Measurements from ENCODE around the gene UBN1.

The UBN1 gene

DNA sequence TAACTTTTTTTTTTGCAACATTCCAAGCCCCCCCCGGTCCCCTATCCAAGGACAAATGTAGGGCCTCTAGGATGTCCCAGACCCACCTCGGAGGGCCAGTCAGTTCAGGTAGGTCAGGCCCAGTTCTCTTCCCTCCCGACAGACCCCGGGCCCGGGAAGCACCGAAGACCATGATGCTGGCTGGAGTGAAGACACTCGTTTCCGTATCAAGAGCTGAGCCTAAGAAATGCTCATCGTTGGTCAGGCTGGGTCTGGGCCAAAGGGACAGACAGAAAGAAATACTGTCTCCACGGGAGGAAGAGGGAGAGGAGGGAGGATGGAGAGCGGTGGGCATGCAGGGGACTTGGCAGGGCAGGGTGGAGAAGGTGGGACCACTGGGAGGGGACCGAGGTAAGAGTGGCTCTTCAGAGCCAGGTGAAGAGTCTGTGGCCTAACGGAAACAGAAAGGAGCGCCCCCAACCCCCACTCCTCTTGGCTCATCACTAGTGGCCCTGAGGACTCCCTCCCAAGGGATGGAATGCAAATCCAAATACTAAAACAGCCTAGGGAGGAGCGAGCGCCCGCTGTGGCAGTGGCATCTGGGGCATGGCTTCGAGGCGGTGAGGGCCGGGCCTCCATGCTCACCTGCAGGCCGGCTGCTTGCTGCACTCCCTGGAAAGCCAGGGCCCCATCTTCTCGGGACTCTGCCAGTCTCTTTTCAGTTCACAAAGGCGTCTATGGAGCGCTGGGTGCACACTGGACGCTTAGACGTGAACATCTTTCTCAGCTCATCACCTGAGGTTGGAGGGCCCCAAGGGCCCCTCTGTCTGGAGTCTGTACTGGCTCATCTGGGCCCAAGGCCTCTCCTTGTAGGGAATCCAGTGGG is 43.2 kb upstream of the UBN1 start:
- H3K27me3 ChIP-seq (ENCODE audit: low read depth), result no peaks in the 10 kb centered on the region
- peaks cover 12% of the 10 kb centered on the region for H3K4me1 ChIP-seq
- in situ Hi-C loops (cut with MboI; ENCODE audit: low sequenced_read_pairs), result no loop called here
- peaks cover 39% of the 10 kb centered on the region for H3K36me3 ChIP-seq (replicated peaks)
- no peaks in the 10 kb centered on the region for H3K9me3 ChIP-seq
- DNase-seq (ENCODE audit: low spot score in 2 of 2), result no peak
- H3K4me3 ChIP-seq, result no peak overlapping the region

DNA sequence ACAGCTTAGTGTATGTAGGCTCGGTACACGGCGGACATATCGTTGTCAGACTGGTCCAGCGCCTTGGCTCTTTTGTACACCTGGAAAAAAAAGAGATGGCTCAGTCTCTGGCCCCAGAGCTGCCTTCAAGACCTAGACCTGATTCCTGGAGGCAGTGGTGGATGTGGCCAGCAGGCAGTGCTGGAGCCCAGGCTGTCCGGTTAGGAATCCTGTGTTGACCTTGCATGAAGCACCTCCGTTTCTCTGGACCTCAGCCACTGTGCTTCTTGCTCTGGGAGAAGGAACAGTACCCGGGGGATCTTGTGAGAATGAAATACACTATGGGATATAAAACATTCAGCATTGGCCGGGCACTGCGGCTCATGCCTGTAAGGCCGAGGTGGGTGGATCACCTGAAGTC is 42.0 kb upstream of the UBN1 start:
- H3K9me3 ChIP-seq, result no peaks in the 10 kb centered on the region

DNA sequence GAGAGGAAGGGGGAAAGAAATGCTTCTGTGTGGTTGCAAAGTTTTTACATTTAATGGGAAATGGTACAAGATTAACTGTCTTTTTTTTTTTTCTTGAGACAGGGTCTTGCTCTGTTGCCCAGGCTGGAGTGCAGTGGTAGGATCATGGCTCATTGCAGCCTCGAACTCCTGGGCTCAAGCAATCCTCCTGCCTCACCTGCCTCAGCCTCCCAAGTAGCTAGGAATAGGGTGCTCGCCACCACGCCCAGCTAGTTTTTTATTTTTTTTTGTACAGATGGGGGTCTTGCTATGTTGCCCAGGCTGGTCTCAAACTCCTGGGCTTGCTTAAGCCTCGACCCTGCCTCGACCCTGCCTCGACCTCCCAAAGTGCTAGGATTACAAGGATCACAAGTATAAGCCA is 41.0 kb upstream of the UBN1 start:
- Histone ChIP-seq H3K4me1 (peaks cover 12% of the 10 kb centered on the region), H3K9me3 (no peaks in the 10 kb centered on the region), H3K27me3 (ENCODE audit: low read depth) (no peaks in the 10 kb centered on the region), H3K4me3 (no peak overlapping the region), H3K36me3 (replicated peaks) (peaks cover 47% of the 10 kb centered on the region)
- no peak for DNase-seq (ENCODE audit: low spot score in 2 of 2)
- in situ Hi-C loops (cut with MboI; ENCODE audit: low sequenced_read_pairs), result no loop called here

More for the DNA sequence above, 42.0 kb upstream of the UBN1 start:
- Histone ChIP-seq H3K36me3 (replicated peaks) (peaks cover 40% of the 10 kb centered on the region), H3K4me1 (peaks cover 12% of the 10 kb centered on the region), H3K4me3 (no peak overlapping the region), H3K27me3 (ENCODE audit: low read depth) (no peaks in the 10 kb centered on the region)
- in situ Hi-C loops (cut with MboI; ENCODE audit: low sequenced_read_pairs), result no loop called here
- no peak for DNase-seq (ENCODE audit: low spot score in 2 of 2)

DNA sequence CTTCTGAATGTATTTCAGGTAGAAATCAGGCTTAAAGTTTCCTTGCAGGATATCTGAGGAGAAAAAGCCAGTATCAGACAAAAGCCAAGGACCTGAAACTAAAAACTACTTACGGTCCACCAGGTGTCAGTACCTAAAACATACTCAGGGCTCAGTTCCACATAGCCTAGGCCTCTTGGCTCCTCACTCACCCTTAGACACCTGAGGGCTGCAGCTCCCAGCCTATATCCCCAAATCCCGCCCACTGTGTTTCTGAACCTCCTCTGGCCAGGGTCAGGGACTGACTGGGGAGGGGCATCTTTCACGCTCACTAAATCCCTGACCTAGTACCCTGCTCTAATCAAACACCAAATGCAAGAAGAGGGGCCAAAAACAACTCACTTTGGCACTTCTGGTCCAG is 36.0 kb upstream of the UBN1 start:
- Histone ChIP-seq H3K27me3 (ENCODE audit: low read depth) (no peaks in the 10 kb centered on the region), H3K36me3 (replicated peaks) (peaks cover 71% of the 10 kb centered on the region), H3K9me3 (no peaks in the 10 kb centered on the region), H3K4me3 (no peak overlapping the region), H3K4me1 (no peaks in the 10 kb centered on the region)
- in situ Hi-C loops (cut with MboI; ENCODE audit: low sequenced_read_pairs), result no loop called here
- DNase-seq (ENCODE audit: low spot score in 2 of 2), result no peak

DNA sequence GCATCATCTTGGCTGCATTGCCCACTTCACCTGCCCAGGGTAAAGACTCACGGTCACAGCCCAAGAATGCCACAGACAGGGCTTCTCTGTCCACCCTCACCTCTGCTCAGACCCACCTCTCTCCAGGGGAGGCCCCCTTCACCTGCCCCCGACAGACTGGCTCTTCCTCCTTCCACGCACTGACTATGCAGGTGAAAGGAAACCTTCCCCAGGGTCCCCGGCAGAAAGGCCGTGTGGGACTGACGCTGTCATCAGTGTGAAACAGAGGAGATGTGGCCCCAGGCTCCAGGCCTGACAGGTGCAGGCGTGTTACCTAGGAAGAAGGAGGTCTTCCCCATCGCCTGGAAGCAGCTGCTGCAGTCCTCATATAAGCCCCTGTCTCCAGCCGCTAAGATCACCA is 35.5 kb upstream of the UBN1 start:
- Histone ChIP-seq H3K4me1 (no peaks in the 10 kb centered on the region), H3K36me3 (replicated peaks) (peaks cover 73% of the 10 kb centered on the region), H3K9me3 (no peaks in the 10 kb centered on the region), H3K4me3 (no peak overlapping the region), H3K27me3 (ENCODE audit: low read depth) (no peaks in the 10 kb centered on the region)
- DNase-seq (ENCODE audit: low spot score in 2 of 2), result no peak
- in situ Hi-C loops (cut with MboI; ENCODE audit: low sequenced_read_pairs), result no loop called here

DNA sequence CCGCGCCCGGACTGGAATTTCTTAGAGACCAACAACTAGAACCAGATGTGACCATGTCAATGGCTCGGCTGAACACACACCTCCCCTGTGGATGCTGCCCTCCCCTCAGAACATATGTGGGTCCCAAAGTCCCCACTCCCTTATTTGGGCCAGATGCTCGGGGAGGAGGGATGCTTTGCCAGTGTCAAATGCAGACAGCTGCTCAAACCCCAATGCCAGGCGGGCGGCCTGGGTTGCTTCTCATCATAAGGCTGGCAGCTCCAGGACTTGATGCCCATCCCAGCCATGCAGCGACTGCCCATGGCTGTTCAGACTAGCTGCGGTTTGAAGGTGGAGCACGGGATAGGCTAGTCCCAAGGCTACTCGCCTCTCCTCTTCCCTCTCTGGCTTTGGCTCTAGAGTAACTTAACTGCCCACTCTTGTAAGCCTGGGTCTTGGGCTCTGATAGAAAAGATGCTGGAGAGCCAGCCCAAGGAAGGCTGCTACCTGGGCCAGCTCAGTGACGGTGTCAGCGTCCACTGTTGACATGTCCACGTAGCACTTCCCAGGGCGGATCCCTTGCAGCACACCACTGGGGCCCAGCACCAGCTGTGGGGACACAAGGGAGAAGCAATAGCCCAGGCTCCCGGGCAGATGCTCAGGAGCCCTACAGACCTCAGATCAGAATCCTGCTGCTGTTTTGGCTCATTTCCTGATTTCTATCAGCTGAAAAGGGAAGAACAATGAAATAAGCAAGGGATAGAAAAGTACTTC is 33.9 kb upstream of the UBN1 start:
- no peak for DNase-seq (ENCODE audit: low spot score in 2 of 2)
- Histone ChIP-seq H3K36me3 (replicated peaks) (peaks cover 75% of the 10 kb centered on the region), H3K4me3 (no peak overlapping the region), H3K4me1 (no peaks in the 10 kb centered on the region), H3K9me3 (no peaks in the 10 kb centered on the region), H3K27me3 (ENCODE audit: low read depth) (no peaks in the 10 kb centered on the region)
- in situ Hi-C loops (cut with MboI; ENCODE audit: low sequenced_read_pairs), result no loop called here

DNA sequence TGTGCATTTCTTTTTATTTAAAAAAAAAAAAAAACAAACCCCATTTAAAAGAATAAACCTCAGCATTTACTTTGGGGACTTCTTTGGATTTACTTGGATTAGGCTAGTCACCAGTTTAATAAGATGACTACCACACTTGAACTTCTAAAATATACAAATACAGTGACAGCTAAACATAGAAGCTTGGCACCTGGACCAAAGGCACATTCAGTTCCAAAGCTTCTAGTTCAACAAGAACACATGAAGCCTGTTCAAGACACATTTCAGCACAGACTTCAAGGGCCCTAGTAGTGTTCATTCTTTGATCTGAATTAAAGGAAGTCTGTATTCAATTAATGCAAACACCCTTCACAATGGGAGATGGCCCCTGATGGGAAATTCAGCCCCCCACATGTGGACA is 33.2 kb upstream of the UBN1 start:
- Histone ChIP-seq H3K4me1 (no peaks in the 10 kb centered on the region), H3K27me3 (ENCODE audit: low read depth) (no peaks in the 10 kb centered on the region), H3K9me3 (no peaks in the 10 kb centered on the region), H3K4me3 (no peak overlapping the region), H3K36me3 (replicated peaks) (peaks cover 73% of the 10 kb centered on the region)
- in situ Hi-C loops (cut with MboI; ENCODE audit: low sequenced_read_pairs), result no loop called here
- no peak for DNase-seq (ENCODE audit: low spot score in 2 of 2)

DNA sequence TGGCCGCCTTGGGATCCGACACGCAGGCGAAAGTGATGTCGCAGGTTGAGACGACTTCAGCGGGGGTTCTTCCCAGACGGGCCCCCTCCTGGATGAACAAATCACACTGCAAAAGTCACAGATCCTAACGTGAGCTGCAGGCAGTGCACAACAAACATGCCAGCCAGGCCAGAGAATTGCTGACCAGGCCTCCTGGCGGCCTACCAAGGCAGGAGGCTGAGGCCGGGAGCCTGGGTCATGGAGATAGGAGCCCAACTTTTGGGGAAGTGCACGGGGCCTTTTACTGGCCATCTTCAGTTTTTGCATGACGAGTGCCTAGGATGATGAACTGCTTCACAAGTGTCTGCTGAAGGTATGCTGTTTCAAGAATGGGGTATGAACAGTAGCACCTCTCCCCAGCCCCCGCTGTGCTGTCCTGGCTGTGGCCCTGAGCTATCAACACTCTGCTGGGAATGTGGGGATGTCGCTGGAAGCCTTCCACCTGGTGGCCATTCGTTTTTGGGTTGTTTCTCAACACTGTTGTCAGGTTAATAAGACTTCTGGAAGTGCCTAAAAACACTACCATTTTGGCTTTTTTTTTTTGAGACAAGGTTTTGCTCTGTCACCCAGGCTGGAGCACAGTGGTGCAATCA is 32.6 kb upstream of the UBN1 start:
- no peak for DNase-seq (ENCODE audit: low spot score in 2 of 2)
- in situ Hi-C loops (cut with MboI; ENCODE audit: low sequenced_read_pairs), result no loop called here
- Histone ChIP-seq H3K9me3 (no peaks in the 10 kb centered on the region), H3K4me1 (no peaks in the 10 kb centered on the region), H3K4me3 (no peak overlapping the region), H3K36me3 (replicated peaks) (peaks cover 78% of the 10 kb centered on the region), H3K27me3 (ENCODE audit: low read depth) (no peaks in the 10 kb centered on the region)

DNA sequence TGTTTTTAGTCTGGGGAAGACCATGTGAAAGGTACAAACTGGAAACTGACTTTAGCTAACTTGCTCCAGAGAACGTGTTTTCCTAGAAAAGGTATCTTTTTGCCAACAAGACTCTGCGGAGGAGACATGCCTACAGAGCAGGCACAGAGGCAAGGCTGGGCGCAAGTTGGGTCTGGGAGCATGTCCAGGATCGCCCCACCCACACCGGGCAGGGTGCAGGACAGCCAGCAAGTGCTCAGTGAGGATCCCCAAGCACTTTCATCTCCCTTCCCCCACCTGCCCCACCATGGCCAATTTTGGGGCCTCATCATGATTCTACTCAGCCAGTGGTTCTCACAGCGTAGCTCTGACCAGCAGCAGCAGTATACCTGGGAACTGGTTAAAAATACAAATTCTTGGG is 26.6 kb upstream of the UBN1 start:
- no peaks in the 10 kb centered on the region for H3K4me1 ChIP-seq
- H3K9me3 ChIP-seq, result no peaks in the 10 kb centered on the region
- in situ Hi-C loops (cut with MboI; ENCODE audit: low sequenced_read_pairs), result no loop called here
- H3K36me3 ChIP-seq (replicated peaks), result peaks cover 87% of the 10 kb centered on the region
- H3K4me3 ChIP-seq, result no peak overlapping the region
- no peak for DNase-seq (ENCODE audit: low spot score in 2 of 2)
- H3K27me3 ChIP-seq (ENCODE audit: low read depth), result no peaks in the 10 kb centered on the region

DNA sequence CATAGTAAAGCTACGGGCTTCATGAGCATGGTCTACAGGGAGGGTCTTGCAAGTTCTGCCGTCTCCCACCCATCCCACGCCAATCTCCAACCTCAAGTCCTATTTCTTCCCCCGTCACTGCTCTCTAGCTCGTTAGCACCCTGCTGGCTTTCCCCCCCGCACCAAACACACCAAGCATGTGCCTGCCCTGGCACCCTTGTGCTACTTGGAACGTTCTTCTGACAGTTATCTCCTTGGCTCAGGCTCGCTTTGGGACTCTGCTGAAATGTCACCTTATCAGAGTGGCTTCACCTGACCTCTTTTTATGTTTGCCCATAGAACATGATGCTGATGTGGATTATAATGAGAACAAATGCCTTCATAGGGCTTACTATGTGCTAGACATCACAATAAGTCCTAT is 22.1 kb upstream of the UBN1 start:
- Histone ChIP-seq H3K4me3 (no peak overlapping the region), H3K36me3 (replicated peaks) (peaks cover 89% of the 10 kb centered on the region), H3K9me3 (no peaks in the 10 kb centered on the region), H3K4me1 (no peaks in the 10 kb centered on the region), H3K27me3 (ENCODE audit: low read depth) (no peaks in the 10 kb centered on the region)
- no peak for DNase-seq (ENCODE audit: low spot score in 2 of 2)
- in situ Hi-C loops (cut with MboI; ENCODE audit: low sequenced_read_pairs), result no loop called here

DNA sequence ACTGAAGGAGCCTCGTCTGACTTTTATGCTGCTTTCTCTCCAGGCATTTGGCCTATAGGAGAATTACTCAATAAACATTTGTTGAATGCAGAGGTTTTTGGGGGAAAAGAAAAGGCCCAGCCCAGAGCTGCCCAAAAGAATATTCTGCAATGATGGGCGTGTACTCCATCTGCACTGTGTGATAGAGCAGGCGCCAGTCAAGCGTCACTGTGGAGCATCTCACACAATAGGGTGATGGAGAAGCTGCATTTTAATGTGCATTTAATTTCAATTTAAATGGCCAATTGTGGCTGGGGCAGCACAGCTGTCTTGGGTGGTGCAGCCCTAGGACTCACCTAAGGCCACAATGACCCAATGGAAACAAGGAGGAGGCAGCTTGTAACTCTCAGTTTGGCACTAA is 20.8 kb upstream of the UBN1 start:
- Histone ChIP-seq H3K9me3 (no peaks in the 10 kb centered on the region), H3K27me3 (ENCODE audit: low read depth) (no peaks in the 10 kb centered on the region), H3K36me3 (replicated peaks) (peaks cover 89% of the 10 kb centered on the region), H3K4me1 (no peaks in the 10 kb centered on the region), H3K4me3 (no peak overlapping the region)
- no peak for DNase-seq (ENCODE audit: low spot score in 2 of 2)
- in situ Hi-C loops (cut with MboI; ENCODE audit: low sequenced_read_pairs), result no loop called here

DNA sequence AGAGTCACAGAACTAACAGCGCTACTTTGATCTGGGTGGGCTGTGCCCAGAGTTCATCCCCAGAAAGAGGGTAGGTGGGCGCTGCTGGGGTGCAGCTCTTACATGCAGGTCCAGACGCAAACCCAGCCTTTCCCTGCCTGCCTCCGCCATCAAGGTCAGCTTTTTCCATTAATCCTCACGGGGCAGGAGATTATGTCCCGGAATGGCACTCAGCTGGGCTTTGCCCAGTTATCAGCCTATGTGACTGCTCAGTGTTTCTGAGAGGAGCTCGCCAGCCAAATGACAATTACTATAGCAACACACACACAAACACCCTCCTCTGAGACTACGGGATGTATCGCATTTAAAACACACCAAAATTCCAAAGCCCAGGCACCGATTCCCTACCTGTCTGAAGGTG is 20.3 kb upstream of the UBN1 start:
- H3K4me1 ChIP-seq, result no peaks in the 10 kb centered on the region

DNA sequence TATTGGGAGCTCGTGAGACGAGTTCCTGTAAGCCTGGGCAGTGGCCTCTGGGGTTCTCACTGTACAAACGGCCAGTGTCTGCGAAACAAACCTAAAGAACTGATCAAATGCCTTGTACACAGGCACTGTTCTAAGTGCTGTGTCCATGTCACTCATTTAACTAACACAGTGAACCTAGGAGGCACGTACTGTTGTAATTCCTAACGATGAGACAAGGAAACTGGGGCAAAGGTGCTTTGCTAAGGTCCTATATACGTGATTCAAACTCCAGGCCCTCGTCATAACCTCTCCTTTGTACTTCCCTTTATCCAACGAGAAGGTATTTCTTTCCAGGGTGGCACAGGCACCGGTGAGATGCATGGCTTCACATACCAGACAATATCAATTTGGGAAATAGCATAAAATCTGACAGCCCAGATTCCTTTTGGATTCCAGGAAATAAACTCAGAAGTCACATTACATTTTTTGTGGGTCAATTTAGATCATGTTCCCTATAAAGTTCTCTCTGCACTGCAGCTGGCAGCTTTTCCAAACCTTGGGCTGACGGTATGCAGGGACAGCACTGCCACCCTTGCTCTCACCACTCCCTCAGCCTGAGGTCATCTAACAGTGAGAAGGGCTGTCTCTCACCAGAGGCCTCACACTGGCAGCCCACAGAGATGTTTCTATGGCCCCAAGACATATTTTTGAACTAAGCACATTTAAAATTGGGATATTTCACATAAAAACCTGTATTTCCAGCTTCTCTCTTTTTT is 18.5 kb upstream of the UBN1 start:
- Histone ChIP-seq H3K36me3 (replicated peaks) (peaks cover 90% of the 10 kb centered on the region), H3K9me3 (no peaks in the 10 kb centered on the region), H3K4me3 (no peak overlapping the region), H3K4me1 (no peaks in the 10 kb centered on the region), H3K27me3 (ENCODE audit: low read depth) (no peaks in the 10 kb centered on the region)
- in situ Hi-C loops (cut with MboI; ENCODE audit: low sequenced_read_pairs), result no loop called here
- DNase-seq (ENCODE audit: low spot score in 2 of 2), result no peak

More for the DNA sequence above, 20.3 kb upstream of the UBN1 start:
- no peak overlapping the region for H3K4me3 ChIP-seq
- no peaks in the 10 kb centered on the region for H3K27me3 ChIP-seq (ENCODE audit: low read depth)
- in situ Hi-C loops (cut with MboI; ENCODE audit: low sequenced_read_pairs), result no loop called here
- H3K9me3 ChIP-seq, result no peaks in the 10 kb centered on the region
- peaks cover 89% of the 10 kb centered on the region for H3K36me3 ChIP-seq (replicated peaks)
- no peak for DNase-seq (ENCODE audit: low spot score in 2 of 2)

Data from HAP-1 (cell line).